DOHH2 (cell line): ENCODE measurements around the gene GPR141.

Experiments used
- H3F3A ChIP-seq: fragments of 200-600 bp; sonication (generic), shearing (Covaris generic); 2 replicates; pipeline ENCODE4 v1.6.0; 2016; ENCODE audit warnings: antibody characterized with exemption, mild to moderate bottlenecking; ENCODE audit not compliant: control insufficient read depth, insufficient read depth
- H3K27ac ChIP-seq: fragments of 200-600 bp; sonication (generic); 2 replicates; pipeline ENCODE4 v1.5.1; 2014; ENCODE audit warnings: low read depth, mild to moderate bottlenecking, low read length, moderate library complexity
- H3K27me3 ChIP-seq: fragments of 200-600 bp; sonication (generic); 2 replicates; pipeline ENCODE4 v1.6.1; 2014; ENCODE audit warnings: mild to moderate bottlenecking, low read length, mixed read lengths; ENCODE audit not compliant: control insufficient read depth
- H3K36me3 ChIP-seq: fragments of 200-600 bp; sonication (generic); 2 replicates; pipeline ENCODE4 v1.6.1; 2014; ENCODE audit warnings: mild to moderate bottlenecking, low read length, moderate library complexity, mixed read lengths; ENCODE audit not compliant: control insufficient read depth
- H3K4me1 ChIP-seq: fragments of 200-600 bp; sonication (generic); 2 replicates; pipeline ENCODE4 v1.6.1; 2014; ENCODE audit warnings: mild to moderate bottlenecking, low read length, mixed read lengths; ENCODE audit not compliant: control insufficient read depth
- H3K4me2 ChIP-seq: fragments of 200-600 bp; sonication (generic); 2 replicates; pipeline ENCODE4 v1.6.0; 2014; ENCODE audit warnings: mild to moderate bottlenecking, low read length, moderate library complexity
- H3K4me3 ChIP-seq: fragments of 200-600 bp; sonication (generic); 2 replicates; pipeline ENCODE4 v1.5.1; 2014; ENCODE audit warnings: mild to moderate bottlenecking, low read length, mixed read lengths
- H3K79me2 ChIP-seq: fragments of 200-600 bp; sonication (generic); 2 replicates; pipeline ENCODE4 v1.6.1; 2014; ENCODE audit warnings: mild to moderate bottlenecking, low read length, mixed read lengths; ENCODE audit not compliant: control insufficient read depth
- H3K9me2 ChIP-seq: fragments of 200-600 bp; sonication (generic); replicated peaks from 2 replicates; pipeline ENCODE4 v1.6.1; 2014; ENCODE audit warnings: mild to moderate bottlenecking, low read length, mixed read lengths; ENCODE audit not compliant: control insufficient read depth
- H3K9me3 ChIP-seq: fragments of 200-600 bp; sonication (generic); 2 replicates; pipeline ENCODE4 v1.6.1; 2014; ENCODE audit warnings: antibody characterized with exemption, low read length, mixed read lengths; ENCODE audit not compliant: control insufficient read depth, insufficient read depth
- H4K20me1 ChIP-seq: fragments of 200-600 bp; sonication (generic); 2 replicates; pipeline ENCODE4 v1.6.0; 2014; ENCODE audit warnings: low read depth, mild to moderate bottlenecking, antibody characterized with exemption, low read length, moderate library complexity; ENCODE audit not compliant: control insufficient read depth, insufficient read depth
- CTCF ChIP-seq: fragments of 200-600 bp; sonication (generic); IDR thresholded peaks from one replicate; pipeline ENCODE4 v1.5.1; 2014; ENCODE audit warnings: antibody characterized with exemption, mild to moderate bottlenecking, low read depth, low read length; ENCODE audit not compliant: poor library complexity, severe bottlenecking
- EZH2phosphoT487 ChIP-seq: fragments of 200-600 bp; sonication (generic); IDR thresholded peaks from 2 replicates; pipeline ENCODE4 v1.6.1; 2017; ENCODE audit warnings: borderline replicate concordance, mild to moderate bottlenecking, antibody characterized with exemption, low read length, moderate library complexity, mixed read lengths

Gene GPR141

GRCh38 chr7:37771342-37771741, 87.8 kb downstream of the GPR141 start:
- no peak overlapping the region for H3K4me3 ChIP-seq
- no peak overlapping the region for H3K27ac ChIP-seq
- H3K9me2 ChIP-seq = no peaks in the 10 kb centered on the region
- TF ChIP-seq CTCF (no peak), EZH2phosphoT487 (no peak)
- no peaks in the 10 kb centered on the region for H4K20me1 ChIP-seq
- H3K27me3 ChIP-seq = no peaks in the 10 kb centered on the region
- H3K4me2 ChIP-seq = no peak overlapping the region
- no peaks in the 10 kb centered on the region for H3K79me2 ChIP-seq
- H3K36me3 ChIP-seq = no peaks in the 10 kb centered on the region
- peaks cover 5% of the 10 kb centered on the region; the same call in 1 of the 2 replicates for H3K9me3 ChIP-seq
- H3F3A ChIP-seq = no peaks in the 10 kb centered on the region
- H3K4me1 ChIP-seq = no peaks in the 10 kb centered on the region

GRCh38 chr7:37771801-37772200, 88.2 kb downstream of the GPR141 start:
- no peaks in the 10 kb centered on the region for H3K27me3 ChIP-seq
- H3K9me3 ChIP-seq = peaks cover 5% of the 10 kb centered on the region; the same call in 1 of the 2 replicates
- H3K4me1 ChIP-seq = no peaks in the 10 kb centered on the region
- H3K36me3 ChIP-seq = no peaks in the 10 kb centered on the region
- H3K4me3 ChIP-seq = no peak overlapping the region
- no peak overlapping the region for H3K27ac ChIP-seq
- no peaks in the 10 kb centered on the region for H3K9me2 ChIP-seq
- no peaks in the 10 kb centered on the region for H3F3A ChIP-seq
- no peak overlapping the region for H3K4me2 ChIP-seq
- TF ChIP-seq CTCF (no peak), EZH2phosphoT487 (no peak)
- no peaks in the 10 kb centered on the region for H3K79me2 ChIP-seq
- no peaks in the 10 kb centered on the region for H4K20me1 ChIP-seq

- Histone ChIP-seq H3K4me3 (no peak overlapping the region), H4K20me1 (no peaks in the 10 kb centered on the region), H3K4me1 (no peaks in the 10 kb centered on the region), H3K4me2 (no peak overlapping the region), H3K9me2 (no peaks in the 10 kb centered on the region), H3K27me3 (no peaks in the 10 kb centered on the region), H3K79me2 (no peaks in the 10 kb centered on the region), H3K36me3 (no peaks in the 10 kb centered on the region), H3F3A (no peaks in the 10 kb centered on the region), H3K27ac (no peak overlapping the region), H3K9me3 (peaks cover 10% of the 10 kb centered on the region; the same call in 1 of the 2 replicates)
- TF ChIP-seq CTCF (no peak), EZH2phosphoT487 (no peak)
Measured at GRCh38 chr7:37775921-37776320, 92.4 kb downstream of the GPR141 start.

- no peak overlapping the region for H3K4me3 ChIP-seq
- no peaks in the 10 kb centered on the region for H3F3A ChIP-seq
- peaks cover 6% of the 10 kb centered on the region; the same call in 1 of the 2 replicates for H3K9me3 ChIP-seq
Measured at GRCh38 chr7:37781156-37781555, 97.6 kb downstream of the GPR141 start.

More at GRCh38 chr7:37781156-37781555, 97.6 kb downstream of the GPR141 start:
- Histone ChIP-seq H3K4me1 (no peaks in the 10 kb centered on the region), H3K27me3 (no peaks in the 10 kb centered on the region), H3K27ac (no peak overlapping the region), H4K20me1 (no peaks in the 10 kb centered on the region), H3K36me3 (no peaks in the 10 kb centered on the region), H3K4me2 (no peak overlapping the region), H3K79me2 (no peaks in the 10 kb centered on the region), H3K9me2 (no peaks in the 10 kb centered on the region)
- TF ChIP-seq EZH2phosphoT487 (no peak), CTCF (no peak)
